HG03066 (cell line): Measurements from ENCODE around the gene MLX.

Experiments
- ATAC-seq: cut with Tn5 transposase; IDR thresholded peaks from one replicate; pipeline ENCODE4 v1.9.1; 2021; ENCODE audit warnings: low read depth; ENCODE audit not compliant: unreplicated experiment

The MLX gene

GRCh38 chr17:42566883-42567573 is at the start of gene MLX:
Gene MLX, plus strand, starts transcription at chr17:42567100. Its CDS starts 25 bp downstream, at chr17:42567125.
- peak; percentile 62 for ATAC-seq

- ATAC-seq, result no peak
These were observed 49.4 kb upstream of the MLX start for GRCh38 chr17:42517516-42517915.

- no peak for ATAC-seq
These were observed 48.7 kb upstream of the MLX start for GRCh38 chr17:42518046-42518754.

- no peak for ATAC-seq
These were observed 48.0 kb upstream of the MLX start for GRCh38 chr17:42518755-42519545.

GRCh38 chr17:42519546-42520491 is 47.1 kb upstream of the MLX start:
- no peak for ATAC-seq

GRCh38 chr17:42520540-42520951 is 46.4 kb upstream of the MLX start:
- ATAC-seq, result no peak

GRCh38 chr17:42521036-42521435 is 45.9 kb upstream of the MLX start:
- no peak for ATAC-seq

GRCh38 chr17:42521666-42522262 is 45.1 kb upstream of the MLX start:
- no peak for ATAC-seq

- ATAC-seq, result no peak
These were observed 44.6 kb upstream of the MLX start for GRCh38 chr17:42522263-42522790.

GRCh38 chr17:42522798-42523278 is 44.1 kb upstream of the MLX start:
- no peak for ATAC-seq

GRCh38 chr17:42525221-42525620 is 41.7 kb upstream of the MLX start:
- ATAC-seq, result no peak

- no peak for ATAC-seq
These were observed 40.9 kb upstream of the MLX start for GRCh38 chr17:42526031-42526444.

- ATAC-seq, result no peak
These were observed 39.0 kb upstream of the MLX start for GRCh38 chr17:42527932-42528331.

- ATAC-seq, result no peak
These were observed 37.8 kb upstream of the MLX start for GRCh38 chr17:42529061-42529460.

GRCh38 chr17:42530952-42531454 is 35.9 kb upstream of the MLX start:
- no peak for ATAC-seq

- ATAC-seq, result no peak
These were observed 35.2 kb upstream of the MLX start for GRCh38 chr17:42531455-42532354.

- ATAC-seq, result no peak
These were observed 31.5 kb upstream of the MLX start for GRCh38 chr17:42535155-42536047.
